ENCODE results near the gene DDX24.
A peak's percentile ranks its signal among the peaks of the same experiment; 100 is the strongest.

GRCh38 chr14:94005324-94006073 is 75.5 kb downstream of the DDX24 start:
- TF ChIP-seq POLR2A (IDR thresholded peaks at IDR 0.05) (no peak), CTCF (IDR thresholded peaks at IDR 0.05) (peak in 1 of 6 experiments; percentile 6)

Measured in adrenal gland (tissue), 5 donors.